NK-92 (cell line): Measurements from ENCODE around the gene PTGR3.
"Not testable (repeated sequence)": the region's sequence is repeated elsewhere in the genome, so short reads cannot be mapped to it uniquely, and the experiment has no call there.

Source experiments
- DNase-seq: peaks from one replicate; lab custom pipeline; 2025; ENCODE audit not compliant: unreplicated experiment; lab: John Stamatoyannopoulos, UW

Gene PTGR3

GRCh38 chr18:75204269-75204731 is 4.6 kb downstream of the PTGR3 start:
- no peak for DNase-seq

- DNase-seq, result no peak
Observed at GRCh38 chr18:75203416-75204268, 5.3 kb downstream of the PTGR3 start.

- no peak for DNase-seq
Observed at GRCh38 chr18:75202696-75203365, 6.1 kb downstream of the PTGR3 start.

GRCh38 chr18:75201282-75202270 is 7.4 kb downstream of the PTGR3 start:
- DNase-seq, result no peak

GRCh38 chr18:75200605-75201280 is 8.2 kb downstream of the PTGR3 start:
- no peak for DNase-seq

GRCh38 chr18:75200071-75200470 is 8.9 kb downstream of the PTGR3 start:
- DNase-seq, result no peak

GRCh38 chr18:75199327-75199726 is 9.6 kb downstream of the PTGR3 start:
- DNase-seq, result no peak

GRCh38 chr18:75198036-75198435 is 10.9 kb downstream of the PTGR3 start:
- no peak for DNase-seq

GRCh38 chr18:75192899-75193298 is 16.0 kb downstream of the PTGR3 start:
- DNase-seq, result no peak

GRCh38 chr18:75189696-75190095 is 19.2 kb downstream of the PTGR3 start:
- no peak for DNase-seq

GRCh38 chr18:75187702-75188101 is 21.2 kb downstream of the PTGR3 start:
- DNase-seq, result not testable (repeated sequence)

- no peak for DNase-seq
Observed at GRCh38 chr18:75185460-75185859, 23.5 kb downstream of the PTGR3 start.

GRCh38 chr18:75183973-75184493 is 24.9 kb downstream of the PTGR3 start:
- no peak for DNase-seq

- DNase-seq, result no peak
Observed at GRCh38 chr18:75183524-75183923, 25.4 kb downstream of the PTGR3 start.

GRCh38 chr18:75179819-75180600 is 28.9 kb downstream of the PTGR3 start:
- no peak for DNase-seq

- no peak for DNase-seq
Observed at GRCh38 chr18:75178376-75178775, 30.6 kb downstream of the PTGR3 start.

- DNase-seq, result no peak
Observed at GRCh38 chr18:75176849-75177248, 32.1 kb downstream of the PTGR3 start.

GRCh38 chr18:75173738-75174137 is 35.2 kb downstream of the PTGR3 start:
- no peak for DNase-seq

GRCh38 chr18:75173125-75173432 is 35.9 kb downstream of the PTGR3 start:
- DNase-seq, result no peak
